WERI-Rb-1 (cell line): Measurements from ENCODE around the gene GRID1.
A peak's percentile ranks its signal among the peaks of the same experiment; 100 is the strongest.

Source experiments
- DNase-seq: peaks from one replicate; pipeline ENCODE4 v3.0.0-alpha.2; 2020
- H3K27ac ChIP-seq: fragments of 250-450 bp; sonication (Bioruptor Pico); 2 replicates; pipeline ENCODE4 v1.5.1; 2020; ENCODE audit warnings: mild to moderate bottlenecking, moderate library complexity
- H3K27me3 ChIP-seq: fragments of 250-450 bp; sonication (Bioruptor Pico); 2 replicates; pipeline ENCODE4 v1.5.1; 2021; ENCODE audit warnings: mild to moderate bottlenecking, low read depth, moderate library complexity; ENCODE audit not compliant: insufficient read depth, severe bottlenecking
- H3K36me3 ChIP-seq: fragments of 250-450 bp; sonication (Bioruptor Pico); 2 replicates; pipeline ENCODE4 v1.5.1; 2020; ENCODE audit warnings: mild to moderate bottlenecking, moderate library complexity
- H3K4me3 ChIP-seq: 2 replicates; pipeline ENCODE4 v1.5.1; 2011; ENCODE audit warnings: low read depth, mild to moderate bottlenecking, control low read depth, low read length
- H3K9me3 ChIP-seq: fragments of 250-450 bp; sonication (Bioruptor Pico); 2 replicates; pipeline ENCODE4 v1.5.1; 2021; ENCODE audit warnings: mild to moderate bottlenecking, moderate library complexity; ENCODE audit not compliant: severe bottlenecking
- CTCF ChIP-seq: IDR thresholded peaks from 2 replicates; pipeline ENCODE4 v1.5.1; 2011; ENCODE audit warnings: low read depth, mild to moderate bottlenecking, control low read depth, inconsistent platforms, low read length

The GRID1 gene

GRCh38 chr10:85918371-85918770 is 448.2 kb downstream of the GRID1 start:
- Histone ChIP-seq H3K4me3 (no peak overlapping the region), H3K27me3 (no peaks in the 10 kb centered on the region), H3K9me3 (no peaks in the 10 kb centered on the region), H3K27ac (no peak overlapping the region), H3K36me3 (no peaks in the 10 kb centered on the region)
- DNase-seq = no peak
- no peak for TF ChIP-seq CTCF

- TF ChIP-seq CTCF = no peak
- Histone ChIP-seq H3K4me3 (no peak overlapping the region), H3K27ac (no peak overlapping the region), H3K9me3 (no peaks in the 10 kb centered on the region), H3K27me3 (no peaks in the 10 kb centered on the region), H3K36me3 (no peaks in the 10 kb centered on the region)
- no peak for DNase-seq
Observed at GRCh38 chr10:85917601-85918000, 449.0 kb downstream of the GRID1 start.

GRCh38 chr10:85916994-85917573 is 449.5 kb downstream of the GRID1 start:
- no peak for DNase-seq
- TF ChIP-seq CTCF = no peak
- no peak overlapping the region for H3K4me3 ChIP-seq
- no peak overlapping the region for H3K27ac ChIP-seq
- no peaks in the 10 kb centered on the region for H3K9me3 ChIP-seq
- H3K36me3 ChIP-seq = no peaks in the 10 kb centered on the region
- no peaks in the 10 kb centered on the region for H3K27me3 ChIP-seq

- Histone ChIP-seq H3K9me3 (no peaks in the 10 kb centered on the region), H3K27ac (no peak overlapping the region), H3K36me3 (no peaks in the 10 kb centered on the region), H3K4me3 (no peak overlapping the region), H3K27me3 (no peaks in the 10 kb centered on the region)
- no peak for TF ChIP-seq CTCF
- peak; percentile 20 for DNase-seq
Observed at GRCh38 chr10:85916286-85916685, 450.3 kb downstream of the GRID1 start.

- TF ChIP-seq CTCF = no peak
- Histone ChIP-seq H3K27ac (no peak overlapping the region), H3K9me3 (no peaks in the 10 kb centered on the region), H3K27me3 (no peaks in the 10 kb centered on the region), H3K4me3 (no peak overlapping the region), H3K36me3 (no peaks in the 10 kb centered on the region)
- no peak for DNase-seq
Observed at GRCh38 chr10:85915245-85915846, 451.2 kb downstream of the GRID1 start.

- no peaks in the 10 kb centered on the region for H3K9me3 ChIP-seq
- H3K36me3 ChIP-seq = no peaks in the 10 kb centered on the region
- no peak overlapping the region for H3K4me3 ChIP-seq
- TF ChIP-seq CTCF = no peak
- H3K27me3 ChIP-seq = no peaks in the 10 kb centered on the region
- DNase-seq = no peak
- no peak overlapping the region for H3K27ac ChIP-seq
Observed at GRCh38 chr10:85914720-85915119, 451.9 kb downstream of the GRID1 start.
